Spleen (tissue), 11 donors: ENCODE data around the gene RGPD3. TPM values are rescaled to one million over a fixed set of nuclear protein-coding genes. Genes with fewer than 3 reads are reported as not detected.
"Not testable (repeated sequence)": the region's sequence is repeated elsewhere in the genome, so short reads cannot be mapped to it uniquely, and the experiment has no call there.

Source experiments
- DNase-seq: peaks from one replicate; pipeline ENCODE4 v3.0.0-alpha.2; 2020
- H3K27ac ChIP-seq, 8 donors: fragments of 200-600 bp; sonication (generic) in 7 of 8; 1 replicate in 4 of 8; 2 replicates in 4 of 8; pipeline versions ENCODE4 v1.5.0 to v1.8.0; 2016 to 2021; ENCODE audit warnings: inconsistent platforms in 4 of 8, mild to moderate bottlenecking in 4 of 8, moderate library complexity in 1 of 8
- H3K27me3 ChIP-seq, 7 donors: fragments of 200-600 bp; sonication (generic) in 6 of 7; replicated peaks in 1 of 7; 1 replicate in 4 of 7; 2 replicates in 3 of 7; pipeline versions ENCODE4 v1.5.0 to v1.8.0; 2016 to 2021; ENCODE audit warnings: inconsistent platforms in 3 of 7, mild to moderate bottlenecking in 1 of 7
- H3K36me3 ChIP-seq, 6 donors: fragments of 200-600 bp; sonication (generic) in 5 of 6; 1 replicate in 4 of 6; 2 replicates in 2 of 6; pipeline versions ENCODE4 v1.5.0 to v1.8.0; 2016 to 2021; ENCODE audit warnings: inconsistent platforms in 2 of 6
- H3K4me1 ChIP-seq, 6 donors: fragments of 200-600 bp; sonication (generic) in 5 of 6; 1 replicate in 3 of 6; 2 replicates in 3 of 6; pipeline versions ENCODE4 v1.5.0 to v1.8.0; 2016 to 2021; ENCODE audit warnings: inconsistent platforms in 3 of 6
- H3K4me3 ChIP-seq, 8 donors: fragments of 200-600 bp; sonication (generic) in 7 of 8; 1 replicate in 4 of 8; 2 replicates in 4 of 8; pipeline versions ENCODE4 v1.5.0 to v1.8.0; 2016 to 2021; ENCODE audit warnings: inconsistent platforms in 4 of 8, mild to moderate bottlenecking in 4 of 8, moderate library complexity in 2 of 8
- H3K9me3 ChIP-seq, 8 donors: fragments of 200-600 bp; sonication (generic) in 7 of 8; 1 replicate in 4 of 8; 2 replicates in 4 of 8; pipeline versions ENCODE4 v1.5.0 to v1.8.0; 2016 to 2021; ENCODE audit warnings: inconsistent platforms in 4 of 8
- CTCF ChIP-seq, 11 experiments: fragments of 200-600 bp in 7 of 11; fragments of 450-650 bp in 4 of 11; sonication (generic) in 4 of 11; IDR thresholded peaks in 8 of 11; conservative IDR thresholded peaks in 3 of 11; 1 replicate in 7 of 11; 2 replicates in 4 of 11; pipeline versions ENCODE4 v1.4.0 to v1.8.0; 2016 to 2021; ENCODE audit warnings: antibody characterized with exemption in 11 of 11, inconsistent platforms in 4 of 11, mild to moderate bottlenecking in 1 of 11
- WGBS, 5 donors: extraction: QIAGEN DNeasy Blood & Tissue Kit in 3 of 5; methylation state at CpG; one replicate each; pipeline versions ENCODE4 v1.1.5 to v1.1.7; 2013 to 2018; 5-methylcytosine and 5-hydroxymethylcytosine counted together
- intact Hi-C: fragments of 100-400 bp; cut with DNase I; formaldehyde crosslinking; loops from one replicate; pipeline ENCODE4 v1.15.0; 2023; ENCODE audit warnings: low total_unique reads
- polyA plus RNA-seq, 3 donors: library from polyadenylated mRNA; stranded (reverse); fragments of 200-250 nt; gene quantifications; one replicate each; pipeline ENCODE4 v1.2.1, GENCODE V29; 2013
- total RNA-seq, 7 donors: library from RNA; depleted of rRNA in 3 of 7; stranded (reverse); fragments of >200 nt in 3 of 7; fragmentation: NEBNext Ultra II Directional in 4 of 7; extraction: Animal tissue kit (Norgen Biotek cat#: 25700) in 4 of 7; gene quantifications; one replicate each; pipeline versions ENCODE4 v1.1.0 to v1.2.1, GENCODE V29; 2016 to 2021
- donor health status: healthy with polysubstance abuse.
- donor health status: DM: no; HTN: no; CAD: no; lungs with moderate emphysema.
- donor health status: DM: no; HTN: no; CAD: no.
- donor health status: Bipolar disorder and iron deficiency.
- donor health status: healthy.
- donor health status: DM: no; HTN: no; CAD: no.
- donor health status: DM: yes; HTN: yes; CAD: no.

RGPD3 gene
- total and polyA plus RNA-seq, 10 donors = 0.07 to 3.5 (median 1.2) TPM

GRCh38 chr2:106492399-106492798 lies 24.2 kb upstream of the RGPD3 start:
- H3K36me3 ChIP-seq, H3K27me3 ChIP-seq, H3K9me3 ChIP-seq, H3K27ac ChIP-seq, intact Hi-C loops, DNase-seq, H3K4me3 ChIP-seq, H3K4me1 ChIP-seq: not testable (repeated sequence)
- 57 to 78% (median 61%) methylated on average over 4 to 6 of the region's 6 CpGs for WGBS, 5 donors

GRCh38 chr2:106489701-106490100 lies 21.5 kb upstream of the RGPD3 start:
- peaks cover 0 to 24% (median 0%) of the 10 kb centered on the region in 7 donors for H3K27me3 ChIP-seq
- H3K9me3 ChIP-seq, H3K27ac ChIP-seq, H3K36me3 ChIP-seq, H3K4me3 ChIP-seq, DNase-seq, H3K4me1 ChIP-seq, intact Hi-C loops: not testable (repeated sequence)
- 60 to 81% (median 75%) methylated on average over 3 to 6 of the region's 6 CpGs for WGBS, 5 donors

- H3K27ac ChIP-seq, intact Hi-C loops, H3K9me3 ChIP-seq, DNase-seq, H3K36me3 ChIP-seq, H3K4me1 ChIP-seq: not testable (repeated sequence)
- peaks cover 0 to 24% (median 0%) of the 10 kb centered on the region in 7 donors for H3K27me3 ChIP-seq
- WGBS, 5 donors = 18 to 36% (median 20%) methylated on average over 13 to 44 of the region's 44 CpGs
- H3K4me3 ChIP-seq = peak overlapping the region in 1 of 8 donors; percentile 25
Observed at GRCh38 chr2:106487386-106488191, 19.4 kb upstream of the RGPD3 start.

- H3K4me1 ChIP-seq, H3K36me3 ChIP-seq, H3K27ac ChIP-seq, intact Hi-C loops, DNase-seq, H3K9me3 ChIP-seq: not testable (repeated sequence)
- peak within 1 kb of the TSS in 1 of 8 donors; percentile 25 for H3K4me3 ChIP-seq
- WGBS, 5 donors = 25 to 35% (median 32%) methylated on average over 11 to 29 of the region's 39 CpGs
- H3K27me3 ChIP-seq = peaks cover 0 to 24% (median 0%) of the 10 kb centered on the region in 7 donors
Observed at GRCh38 chr2:106486551-106487385, 18.6 kb upstream of the RGPD3 start, which contains the start of gene CD8B2. Gene CD8B2 (plus strand): TSS chr2:106487364. CDS start chr2:106487427, 63 bp downstream.

- 40% methylated on average over 1 of the region's 1 CpG; no CpG with 5 or more reads in 4 of the 5 donors for WGBS, 5 donors
- not testable (repeated sequence) for H3K9me3 ChIP-seq
Observed at GRCh38 chr2:106479563-106479962, 11.3 kb upstream of the RGPD3 start.

GRCh38 chr2:106477647-106478046 lies 9.4 kb upstream of the RGPD3 start:
- H3K36me3 ChIP-seq, intact Hi-C loops, H3K27me3 ChIP-seq, H3K9me3 ChIP-seq, H3K27ac ChIP-seq, DNase-seq, H3K4me1 ChIP-seq, H3K4me3 ChIP-seq: not testable (repeated sequence)
- 82 to 91% (median 83%) methylated on average over 1 to 2 of the region's 4 CpGs for WGBS, 5 donors

More at GRCh38 chr2:106479563-106479962, 11.3 kb upstream of the RGPD3 start:
- DNase-seq, H3K4me1 ChIP-seq, H3K36me3 ChIP-seq, H3K27ac ChIP-seq, intact Hi-C loops, H3K4me3 ChIP-seq, H3K27me3 ChIP-seq: not testable (repeated sequence)

- 0 to 6% (median 4%) methylated on average over 4 of the region's 4 CpGs for WGBS, 5 donors
- intact Hi-C loops, DNase-seq, H3K27ac ChIP-seq, H3K4me3 ChIP-seq, H3K9me3 ChIP-seq, H3K36me3 ChIP-seq, H3K27me3 ChIP-seq, H3K4me1 ChIP-seq: not testable (repeated sequence)
- TF ChIP-seq CTCF (IDR thresholded peaks at IDR 0.05 in 8 of 11, conservative IDR thresholded peaks at IDR 0.05 in 3 of 11) = peak in 5 of 11 experiments; percentile 37 to 52 (median 41)
Observed at GRCh38 chr2:106470658-106471057, 2.4 kb upstream of the RGPD3 start.

- H3K36me3 ChIP-seq, intact Hi-C loops, H3K9me3 ChIP-seq, DNase-seq, H3K27ac ChIP-seq, H3K4me3 ChIP-seq, H3K4me1 ChIP-seq, H3K27me3 ChIP-seq: not testable (repeated sequence)
- WGBS, 5 donors = 94 to 97% (median 97%) methylated on average over 18 to 49 of the region's 49 CpGs
Observed at GRCh38 chr2:106467516-106467915, 697 bp downstream of the RGPD3 start.
